HEK293 (cell line): ENCODE measurements around the gene UBR1.

Source experiments
- CTCF ChIA-PET: fragments of 350-600 bp; formaldehyde crosslinking; extraction: SDS; loops from one replicate; lab custom pipeline; 2021; ENCODE audit warnings: antibody characterized with exemption; lab: Yijun Ruan, JAX
- POLR2A ChIA-PET: fragments of 300-600 bp; formaldehyde crosslinking; extraction: SDS; loops from one replicate; lab custom pipeline; 2020; ENCODE audit warnings: antibody characterized with exemption, inconsistent platforms; lab: Yijun Ruan, JAX
- H3K27ac ChIP-seq: fragments of 200-500 bp; sonication (Bioruptor generic); 2 replicates; pipeline ENCODE4 v1.5.1; 2014; ENCODE audit warnings: low read depth, low read length, control low read depth, inconsistent platforms; ENCODE audit errors: extremely low read depth
- H3K36me3 ChIP-seq, 2 experiments: fragments of 200-500 bp in 1 of 2; sonication (Bioruptor generic) in 1 of 2; 1 replicate in 1 of 2; 2 replicates in 1 of 2; pipeline ENCODE4 v1.5.1; 2014 to 2017; ENCODE audit warnings: inconsistent platforms in 2 of 2, low read length in 2 of 2; ENCODE audit not compliant: control insufficient read depth in 2 of 2, insufficient read depth in 1 of 2
- H3K4me1 ChIP-seq: fragments of 200-500 bp; sonication (Bioruptor generic); 2 replicates; pipeline ENCODE4 v1.5.1; 2014; ENCODE audit warnings: mild to moderate bottlenecking, low read length, inconsistent platforms; ENCODE audit not compliant: control insufficient read depth, insufficient read depth
- H3K4me3 ChIP-seq: 2 replicates; pipeline ENCODE4 v1.5.1; 2011; ENCODE audit warnings: low read depth, mild to moderate bottlenecking, control low read depth, low read length, moderate library complexity
- H3K9me3 ChIP-seq: fragments of 200-500 bp; sonication (Bioruptor generic); 2 replicates; pipeline ENCODE4 v1.5.1; 2014; ENCODE audit warnings: low read depth, low read length, inconsistent platforms; ENCODE audit not compliant: control insufficient read depth, insufficient read depth
- GLI2 ChIP-seq: fragments of 450-650 bp; formaldehyde crosslinking; IDR thresholded peaks from 2 replicates; pipeline ENCODE4; 2017; ENCODE audit warnings: missing biosample characterization, missing genetic modification characterization, low read depth, borderline replicate concordance
- KLF8 ChIP-seq: fragments of 450-650 bp; formaldehyde crosslinking; IDR thresholded peaks from 2 replicates; pipeline ENCODE4 v1.5.1; 2016; ENCODE audit warnings: missing biosample characterization, missing genetic modification characterization
- SP3 ChIP-seq: fragments of 450-650 bp; formaldehyde crosslinking; IDR thresholded peaks from 2 replicates; pipeline ENCODE4 v1.5.1; 2016; ENCODE audit warnings: missing biosample characterization, missing genetic modification characterization
- ZBTB17 ChIP-seq: fragments of 450-650 bp; formaldehyde crosslinking; IDR thresholded peaks from 2 replicates; pipeline ENCODE4 v1.5.1; 2016; ENCODE audit warnings: missing biosample characterization, missing genetic modification characterization
- ZFP69B ChIP-seq: fragments of 450-650 bp; formaldehyde crosslinking; IDR thresholded peaks from 2 replicates; pipeline ENCODE4 v1.5.1; 2016; ENCODE audit warnings: missing biosample characterization, missing genetic modification characterization
- ZNF341 ChIP-seq: fragments of 450-650 bp; formaldehyde crosslinking; IDR thresholded peaks from 2 replicates; pipeline ENCODE4; 2016; ENCODE audit warnings: low read depth, missing biosample characterization, missing genetic modification characterization
- ZNF350 ChIP-seq: fragments of 450-650 bp; formaldehyde crosslinking; IDR thresholded peaks from 2 replicates; pipeline ENCODE4 v1.5.0; 2017; ENCODE audit warnings: missing biosample characterization, mild to moderate bottlenecking, missing genetic modification characterization
- ZNF354C ChIP-seq: fragments of 450-650 bp; formaldehyde crosslinking; IDR thresholded peaks from 2 replicates; pipeline ENCODE4 v1.5.1; 2016; ENCODE audit warnings: missing biosample characterization, missing genetic modification characterization, low read depth, borderline replicate concordance
- ZNF433 ChIP-seq: fragments of 450-650 bp; formaldehyde crosslinking; IDR thresholded peaks from 2 replicates; pipeline ENCODE4 v1.5.1; 2016; ENCODE audit warnings: missing biosample characterization, missing genetic modification characterization, low read depth
- ZNF510 ChIP-seq: fragments of 450-650 bp; formaldehyde crosslinking; IDR thresholded peaks from 2 replicates; pipeline ENCODE4 v1.5.1; 2018; ENCODE audit warnings: mild to moderate bottlenecking, missing genetic modification characterization, missing biosample characterization; ENCODE audit not compliant: insufficient replicate concordance
- ZNF544 ChIP-seq: fragments of 450-650 bp; formaldehyde crosslinking; IDR thresholded peaks from 2 replicates; pipeline ENCODE4 v1.5.0; 2017; ENCODE audit warnings: missing biosample characterization, missing genetic modification characterization
- ZNF560 ChIP-seq: fragments of 450-650 bp; formaldehyde crosslinking; IDR thresholded peaks from 2 replicates; pipeline ENCODE4 v1.5.1; 2017; ENCODE audit warnings: missing biosample characterization, missing genetic modification characterization, borderline replicate concordance
- ZNF600 ChIP-seq: fragments of 450-650 bp; formaldehyde crosslinking; IDR thresholded peaks from 2 replicates; pipeline ENCODE4 v1.5.1; 2016; ENCODE audit warnings: missing biosample characterization, missing genetic modification characterization
- ZNF610 ChIP-seq: fragments of 450-650 bp; formaldehyde crosslinking; IDR thresholded peaks from 2 replicates; pipeline ENCODE4 v1.5.1; 2016; ENCODE audit warnings: missing biosample characterization, missing genetic modification characterization, borderline replicate concordance
- ZSCAN23 ChIP-seq: fragments of 450-650 bp; formaldehyde crosslinking; IDR thresholded peaks from 2 replicates; pipeline ENCODE4 v1.5.1; 2016; ENCODE audit warnings: missing biosample characterization, missing genetic modification characterization
- TF ChIP-seq, protein P1 (sequence below): fragments of 450-650 bp; formaldehyde crosslinking; IDR thresholded peaks from 2 replicates; pipeline ENCODE4 v1.5.1; 2017; ENCODE audit warnings: missing biosample characterization, mild to moderate bottlenecking, missing genetic modification characterization, moderate library complexity
- TF ChIP-seq, protein P2 (sequence below): fragments of 450-650 bp; formaldehyde crosslinking; IDR thresholded peaks from 2 replicates; pipeline ENCODE4 v1.5.1; 2017; ENCODE audit warnings: missing biosample characterization, missing genetic modification characterization

UBR1 gene

GRCh38 chr15:42999201-42999779 lies 106.5 kb downstream of the UBR1 start:
- CTCF ChIA-PET: no interaction called here
- POLR2A ChIA-PET: no interaction called here
- no peaks in the 10 kb centered on the region for H3K4me1 ChIP-seq

GRCh38 chr15:42996871-42997270 lies 109.0 kb downstream of the UBR1 start:
- Histone ChIP-seq H3K4me3 (no peak overlapping the region), H3K36me3 (peaks cover 6 to 16% of the 10 kb centered on the region in 2 experiments; a peak in 2 of 3 replicates), H3K27ac (no peak overlapping the region), H3K4me1 (no peaks in the 10 kb centered on the region), H3K9me3 (no peaks in the 10 kb centered on the region)
- CTCF ChIA-PET: no interaction called here
- TF ChIP-seq ZNF600: no peak
- TF ChIP-seq ZNF350 (tag by site-specific recombination): no peak
- TF ChIP-seq ZNF341 (tag by site-specific recombination): no peak
- no peak for TF ChIP-seq ZNF560 (tag by site-specific recombination)
- no peak for TF ChIP-seq GLI2 (tag by site-specific recombination)
- TF ChIP-seq ZNF354C (tag by site-specific recombination): no peak
- TF ChIP-seq ZNF510: no peak
- TF ChIP-seq KLF8 (tag by site-specific recombination): no peak
- no peak for TF ChIP-seq ZNF610 (tag by site-specific recombination)
- POLR2A ChIA-PET: no interaction called here

More at GRCh38 chr15:42999201-42999779, 106.5 kb downstream of the UBR1 start:
- H3K9me3 ChIP-seq: no peaks in the 10 kb centered on the region
- H3K4me3 ChIP-seq: no peak overlapping the region
- TF ChIP-seq ZNF544 (no peak), ZSCAN23 (tag by site-specific recombination) (no peak), ZNF433 (tag by site-specific recombination) (no peak), ZFP69B (tag by site-specific recombination) (no peak), ZBTB17 (no peak)
- TF ChIP-seq, all 188 proteins: peak for 0
- peaks cover 10 to 23% of the 10 kb centered on the region in 2 experiments; a peak in 2 of 3 replicates for H3K36me3 ChIP-seq
- H3K27ac ChIP-seq: no peak overlapping the region

GRCh38 chr15:42994546-42994945 lies 111.3 kb downstream of the UBR1 start:
- no peaks in the 10 kb centered on the region for H3K9me3 ChIP-seq
- TF ChIP-seq, protein P1, sequence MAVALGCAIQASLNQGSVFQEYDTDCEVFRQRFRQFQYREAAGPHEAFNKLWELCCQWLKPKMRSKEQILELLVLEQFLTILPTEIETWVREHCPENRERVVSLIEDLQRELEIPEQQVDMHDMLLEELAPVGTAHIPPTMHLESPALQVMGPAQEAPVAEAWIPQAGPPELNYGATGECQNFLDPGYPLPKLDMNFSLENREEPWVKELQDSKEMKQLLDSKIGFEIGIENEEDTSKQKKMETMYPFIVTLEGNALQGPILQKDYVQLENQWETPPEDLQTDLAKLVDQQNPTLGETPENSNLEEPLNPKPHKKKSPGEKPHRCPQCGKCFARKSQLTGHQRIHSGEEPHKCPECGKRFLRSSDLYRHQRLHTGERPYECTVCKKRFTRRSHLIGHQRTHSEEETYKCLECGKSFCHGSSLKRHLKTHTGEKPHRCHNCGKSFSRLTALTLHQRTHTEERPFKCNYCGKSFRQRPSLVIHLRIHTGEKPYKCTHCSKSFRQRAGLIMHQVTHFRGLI (tag by site-specific recombination): no peak
- TF ChIP-seq, protein P2, sequence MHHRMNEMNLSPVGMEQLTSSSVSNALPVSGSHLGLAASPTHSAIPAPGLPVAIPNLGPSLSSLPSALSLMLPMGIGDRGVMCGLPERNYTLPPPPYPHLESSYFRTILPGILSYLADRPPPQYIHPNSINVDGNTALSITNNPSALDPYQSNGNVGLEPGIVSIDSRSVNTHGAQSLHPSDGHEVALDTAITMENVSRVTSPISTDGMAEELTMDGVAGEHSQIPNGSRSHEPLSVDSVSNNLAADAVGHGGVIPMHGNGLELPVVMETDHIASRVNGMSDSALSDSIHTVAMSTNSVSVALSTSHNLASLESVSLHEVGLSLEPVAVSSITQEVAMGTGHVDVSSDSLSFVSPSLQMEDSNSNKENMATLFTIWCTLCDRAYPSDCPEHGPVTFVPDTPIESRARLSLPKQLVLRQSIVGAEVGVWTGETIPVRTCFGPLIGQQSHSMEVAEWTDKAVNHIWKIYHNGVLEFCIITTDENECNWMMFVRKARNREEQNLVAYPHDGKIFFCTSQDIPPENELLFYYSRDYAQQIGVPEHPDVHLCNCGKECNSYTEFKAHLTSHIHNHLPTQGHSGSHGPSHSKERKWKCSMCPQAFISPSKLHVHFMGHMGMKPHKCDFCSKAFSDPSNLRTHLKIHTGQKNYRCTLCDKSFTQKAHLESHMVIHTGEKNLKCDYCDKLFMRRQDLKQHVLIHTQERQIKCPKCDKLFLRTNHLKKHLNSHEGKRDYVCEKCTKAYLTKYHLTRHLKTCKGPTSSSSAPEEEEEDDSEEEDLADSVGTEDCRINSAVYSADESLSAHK: peak; percentile 76
- TF ChIP-seq SP3 (tag by site-specific recombination): no peak
- TF ChIP-seq, all 188 proteins: peak for 1
- no peaks in the 10 kb centered on the region for H3K4me1 ChIP-seq
- peaks cover 6 to 19% of the 10 kb centered on the region in 2 experiments; a peak in 2 of 3 replicates for H3K36me3 ChIP-seq
- H3K4me3 ChIP-seq: no peak overlapping the region
- ChIA-PET CTCF (no interaction called here), POLR2A (interaction anchor here (0.7 kb wide), 1 partner anchor 29 kb away, joined by 6 read pairs; no protein-coding TSS in a partner anchor)
- H3K27ac ChIP-seq: no peak overlapping the region
